Esophagus (tissue), 2 donors: ENCODE data around the gene ADIPOR2. TPM values are rescaled to one million over a fixed set of nuclear protein-coding genes. Genes with fewer than 3 reads are reported as not detected.

Experiments used
- H3K27ac ChIP-seq, 2 donors: one replicate each; pipeline ENCODE4 v1.5.1; 2013; ENCODE audit warnings: low read depth in 2 of 2, mild to moderate bottlenecking in 2 of 2, inconsistent platforms in 1 of 2, low read length in 1 of 2, moderate library complexity in 1 of 2
- H3K27me3 ChIP-seq, 2 donors: one replicate each; pipeline ENCODE4 v1.6.1; 2013; ENCODE audit warnings: low read length in 2 of 2, control low read depth in 1 of 2, mild to moderate bottlenecking in 1 of 2; ENCODE audit not compliant: insufficient read depth in 2 of 2, control insufficient read depth in 1 of 2
- H3K36me3 ChIP-seq, 2 donors: one replicate each; pipeline ENCODE4 v1.6.1; 2013; ENCODE audit warnings: low read length in 1 of 2; ENCODE audit not compliant: control insufficient read depth in 2 of 2, insufficient read depth in 2 of 2
- H3K4me1 ChIP-seq, 2 donors: one replicate each; pipeline ENCODE4 v1.6.1; 2013; ENCODE audit warnings: low read length in 1 of 2; ENCODE audit not compliant: control insufficient read depth in 2 of 2, insufficient read depth in 2 of 2
- H3K4me3 ChIP-seq, 2 donors: one replicate each; pipeline ENCODE4 v1.5.1; 2013; ENCODE audit warnings: low read length in 2 of 2, mild to moderate bottlenecking in 2 of 2, low read depth in 1 of 2, moderate library complexity in 1 of 2
- H3K9me3 ChIP-seq, 2 donors: one replicate each; pipeline ENCODE4 v1.6.1; 2013; ENCODE audit warnings: mild to moderate bottlenecking in 2 of 2, low read depth in 1 of 2, low read length in 1 of 2, moderate library complexity in 1 of 2; ENCODE audit not compliant: control insufficient read depth in 2 of 2, insufficient read depth in 1 of 2
- WGBS, 2 donors: extraction: QIAGEN DNeasy Blood & Tissue Kit; methylation state at CpG; one replicate each; pipeline ENCODE4 v1.1.7; 2013; 5-methylcytosine and 5-hydroxymethylcytosine counted together
- polyA plus RNA-seq, 2 donors: library from polyadenylated mRNA; stranded (reverse); fragments of 200-250 nt; gene quantifications; one replicate each; pipeline ENCODE4 v1.2.3, GENCODE V29; 2013
- donor health status: healthy with polysubstance abuse.
- donor health status: Bipolar disorder and iron deficiency.

ADIPOR2 gene
- polyA plus RNA-seq, 2 donors = 29.9 to 33.7 TPM

DNA sequence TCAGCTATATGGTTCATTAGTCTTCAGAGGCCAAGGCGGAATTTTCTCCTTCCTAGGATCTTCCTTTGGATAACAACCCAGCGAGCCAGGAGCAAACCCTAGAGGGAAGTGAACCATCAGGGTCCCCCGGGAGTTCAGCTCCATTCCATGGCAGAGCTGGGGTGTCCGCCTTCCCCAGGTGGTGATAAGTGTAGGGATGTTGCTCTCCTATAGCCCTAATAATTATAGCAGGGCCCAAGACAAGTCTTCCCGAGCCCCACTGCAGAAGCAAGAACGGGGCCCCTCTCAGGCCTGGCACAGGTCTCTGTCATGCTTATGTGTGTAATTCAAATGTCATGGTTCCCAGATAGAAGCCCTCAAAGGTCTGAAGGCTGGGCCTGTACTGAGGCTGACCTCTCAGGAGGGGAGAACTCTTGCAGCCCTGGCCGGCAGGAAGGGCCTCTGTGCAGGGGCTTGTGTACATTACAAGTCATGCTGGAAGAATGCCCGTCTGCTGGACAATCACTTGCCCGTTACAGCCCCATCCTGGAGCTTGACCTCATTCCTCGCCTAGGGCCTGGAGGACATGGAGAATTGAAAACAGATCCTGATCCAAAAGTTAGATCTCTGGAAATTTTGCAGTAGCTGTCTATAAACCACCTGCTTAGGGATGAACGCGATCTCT is 146.8 kb downstream of the ADIPOR2 start:
- Histone ChIP-seq H3K27me3 (no peaks in the 10 kb centered on the region), H3K4me1 (no peaks in the 10 kb centered on the region), H3K27ac (no peak overlapping the region), H3K9me3 (no peaks in the 10 kb centered on the region), H3K4me3 (no peak overlapping the region), H3K36me3 (no peaks in the 10 kb centered on the region)
- 83 to 88% methylated on average over 12 of the region's 12 CpGs for WGBS, 2 donors

Other genes with a start within 250 kb of the ADIPOR2 start
- 1 to 10 TPM; 2.8 to 6.2 TPM for gene FBXL14, start 96.5 kb upstream of the ADIPOR2 start, polyA plus RNA-seq
- 10 to 100 TPM; 10.1 to 13.9 TPM for gene WNT5B, start 61.8 kb upstream of the ADIPOR2 start, polyA plus RNA-seq
- gene LRTM2, start 129.5 kb downstream of the ADIPOR2 start, polyA plus RNA-seq = not detected
- gene CACNA2D4, start 227.6 kb downstream of the ADIPOR2 start, polyA plus RNA-seq = under 1 TPM; 0.84 to 0.89 TPM